Calu3 (cell line): ENCODE data around the gene CSRP2. TPM values are rescaled to one million over a fixed set of nuclear protein-coding genes. Genes with fewer than 3 reads are reported as not detected.

Experiments used
- BruUV-seq: library from RNA; stranded (reverse); fragments of 400-500 nt; replicated peaks from 2 replicates; lab custom pipeline; 2021; lab: Mats Ljungman, UMichigan
- CTCF ChIA-PET: fragments of 300-600 bp; sonication (Branson Sonifier 250); formaldehyde crosslinking; loops from one replicate; lab custom pipeline; 2022; ENCODE audit warnings: antibody characterized with exemption; lab: Charles Lee
- DNase-seq: peaks from one replicate; pipeline ENCODE4 v3.0.0; 2022
- H3K27ac Mint-ChIP-seq: one replicate; pipeline ENCODE4 v1.8.0; 2022; ENCODE audit warnings: mixed read lengths; ENCODE audit not compliant: unreplicated experiment
- H3K27me3 Mint-ChIP-seq: one replicate; pipeline ENCODE4 v1.8.0; 2022; ENCODE audit warnings: mixed read lengths; ENCODE audit not compliant: unreplicated experiment
- H3K36me3 Mint-ChIP-seq: one replicate; pipeline ENCODE4 v1.8.0; 2022; ENCODE audit warnings: mild to moderate bottlenecking, moderate library complexity, mixed read lengths; ENCODE audit not compliant: insufficient read depth, unreplicated experiment
- H3K4me1 Mint-ChIP-seq: one replicate; pipeline ENCODE4 v1.8.0; 2022; ENCODE audit warnings: mild to moderate bottlenecking, low read depth, mixed read lengths; ENCODE audit not compliant: unreplicated experiment
- H3K4me3 Mint-ChIP-seq: one replicate; pipeline ENCODE4 v1.8.0; 2022; ENCODE audit warnings: mild to moderate bottlenecking, low read depth, moderate library complexity, mixed read lengths; ENCODE audit not compliant: unreplicated experiment
- H3K9me3 Mint-ChIP-seq: one replicate; pipeline ENCODE4 v1.8.0; 2022; ENCODE audit warnings: low read depth, mixed read lengths; ENCODE audit not compliant: unreplicated experiment
- intact Hi-C: fragments of 100-400 bp; cut with micrococcal nuclease; formaldehyde crosslinking; loops from one replicate; pipeline ENCODE4 v1.10.0; 2022; ENCODE audit not compliant: unreplicated experiment
- total RNA-seq: library from RNA; stranded (reverse); gene quantifications from 2 replicates; pipeline ENCODE4 v1.2.3, GENCODE V29; 2022
- TF ChIP-seq, protein P1 (sequence below): fragments of 200-600 bp; IDR thresholded peaks from one replicate; pipeline ENCODE4 v1.8.0; 2022; ENCODE audit warnings: antibody characterized with exemption; ENCODE audit not compliant: unreplicated experiment

The CSRP2 gene
- total RNA-seq, 1 experiment from 2014 or later, result 11.7 TPM

DNA sequence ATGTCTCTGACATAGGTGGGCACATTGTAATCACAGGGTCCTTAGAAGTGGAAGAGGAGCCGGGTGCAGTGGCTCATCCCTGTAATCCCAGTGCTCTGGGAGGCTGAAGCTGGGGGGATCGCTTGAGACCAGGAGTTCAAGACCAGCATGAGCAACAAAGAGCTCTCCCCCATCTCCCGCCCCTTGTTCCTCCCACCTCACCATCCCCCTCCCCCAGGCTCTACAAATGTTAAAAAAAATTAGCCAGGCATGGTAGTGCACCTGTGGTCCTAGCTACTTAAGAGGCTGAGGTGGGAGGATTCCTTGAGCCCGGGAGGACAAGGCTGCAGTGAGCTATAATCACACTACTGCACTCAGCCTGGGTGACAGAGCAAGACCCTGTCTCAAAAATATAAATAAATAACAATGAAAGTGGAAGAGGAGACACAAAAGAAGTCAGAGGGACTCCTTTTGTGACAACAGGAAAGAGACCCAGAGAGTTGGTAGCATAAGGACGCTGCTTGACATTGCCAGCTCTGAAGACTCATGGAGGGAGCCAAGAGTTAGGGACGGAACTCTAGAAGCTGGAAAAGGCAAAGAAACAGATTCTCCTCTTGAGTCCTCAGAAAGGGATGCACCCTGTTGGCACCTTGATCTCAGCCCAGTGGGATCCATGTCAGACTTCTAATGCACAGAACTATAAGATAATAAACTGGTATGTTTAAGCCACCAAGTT, 29.6 kb upstream of the CSRP2 start:
- CTCF ChIA-PET, result no interaction called here
- no peak overlapping the region for H3K4me3 Mint-ChIP-seq
- intact Hi-C loops, result no loop called here

DNA sequence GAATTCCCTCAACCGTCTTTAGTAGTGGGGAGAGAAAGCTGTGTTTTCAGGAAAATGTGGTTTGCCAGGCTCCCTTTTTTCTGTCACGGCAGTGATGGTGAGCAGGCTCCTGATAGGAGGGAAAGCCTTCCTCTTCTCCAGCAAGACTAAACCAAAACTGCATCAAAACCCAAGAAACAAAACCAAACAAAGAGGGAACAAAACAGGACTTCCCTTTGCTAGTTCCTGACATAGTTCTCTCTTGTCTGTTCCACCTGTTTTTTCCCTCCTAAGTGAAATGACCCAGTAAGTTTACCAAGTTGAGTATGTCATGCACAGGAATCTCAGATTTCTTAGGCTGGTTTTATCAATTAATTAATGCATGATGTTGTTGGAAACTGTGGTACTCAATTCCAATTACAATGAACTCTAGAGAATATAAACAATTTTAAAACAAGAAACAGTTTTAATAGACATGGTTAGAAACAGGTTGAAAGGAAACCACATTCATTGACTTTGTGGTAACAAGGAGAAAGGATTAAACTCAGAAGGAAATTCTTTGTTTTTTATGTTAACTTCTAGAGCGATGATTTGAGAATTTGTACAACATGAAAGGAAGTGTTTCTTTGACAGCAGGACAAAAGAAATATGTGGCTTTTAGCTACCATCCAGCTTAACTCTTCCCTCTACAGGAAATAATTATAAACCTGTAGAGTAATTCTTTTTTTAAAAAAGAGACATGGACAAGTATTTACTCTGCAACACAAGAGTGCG, 23.0 kb upstream of the CSRP2 start:
- CTCF ChIA-PET, result no interaction called here
- no peaks in the 10 kb centered on the region for H3K36me3 Mint-ChIP-seq
- TF ChIP-seq, protein P1, sequence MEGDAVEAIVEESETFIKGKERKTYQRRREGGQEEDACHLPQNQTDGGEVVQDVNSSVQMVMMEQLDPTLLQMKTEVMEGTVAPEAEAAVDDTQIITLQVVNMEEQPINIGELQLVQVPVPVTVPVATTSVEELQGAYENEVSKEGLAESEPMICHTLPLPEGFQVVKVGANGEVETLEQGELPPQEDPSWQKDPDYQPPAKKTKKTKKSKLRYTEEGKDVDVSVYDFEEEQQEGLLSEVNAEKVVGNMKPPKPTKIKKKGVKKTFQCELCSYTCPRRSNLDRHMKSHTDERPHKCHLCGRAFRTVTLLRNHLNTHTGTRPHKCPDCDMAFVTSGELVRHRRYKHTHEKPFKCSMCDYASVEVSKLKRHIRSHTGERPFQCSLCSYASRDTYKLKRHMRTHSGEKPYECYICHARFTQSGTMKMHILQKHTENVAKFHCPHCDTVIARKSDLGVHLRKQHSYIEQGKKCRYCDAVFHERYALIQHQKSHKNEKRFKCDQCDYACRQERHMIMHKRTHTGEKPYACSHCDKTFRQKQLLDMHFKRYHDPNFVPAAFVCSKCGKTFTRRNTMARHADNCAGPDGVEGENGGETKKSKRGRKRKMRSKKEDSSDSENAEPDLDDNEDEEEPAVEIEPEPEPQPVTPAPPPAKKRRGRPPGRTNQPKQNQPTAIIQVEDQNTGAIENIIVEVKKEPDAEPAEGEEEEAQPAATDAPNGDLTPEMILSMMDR, result no peak
- no peak overlapping the region for H3K27ac Mint-ChIP-seq
- intact Hi-C loops, result no loop called here
- no peaks in the 10 kb centered on the region for H3K9me3 Mint-ChIP-seq
- no peak for DNase-seq
- no TSS peak for BruUV-seq
- no peak overlapping the region for H3K4me3 Mint-ChIP-seq
- no peaks in the 10 kb centered on the region for H3K4me1 Mint-ChIP-seq
- no peaks in the 10 kb centered on the region for H3K27me3 Mint-ChIP-seq

More for the DNA sequence above, 29.6 kb upstream of the CSRP2 start:
- Mint-ChIP-seq H3K9me3 (no peaks in the 10 kb centered on the region), H3K27ac (no peak overlapping the region), H3K4me1 (no peaks in the 10 kb centered on the region), H3K36me3 (no peaks in the 10 kb centered on the region), H3K27me3 (no peaks in the 10 kb centered on the region)
- DNase-seq, result no peak
- TF ChIP-seq, protein P1, result no peak
- BruUV-seq, result no TSS peak

DNA sequence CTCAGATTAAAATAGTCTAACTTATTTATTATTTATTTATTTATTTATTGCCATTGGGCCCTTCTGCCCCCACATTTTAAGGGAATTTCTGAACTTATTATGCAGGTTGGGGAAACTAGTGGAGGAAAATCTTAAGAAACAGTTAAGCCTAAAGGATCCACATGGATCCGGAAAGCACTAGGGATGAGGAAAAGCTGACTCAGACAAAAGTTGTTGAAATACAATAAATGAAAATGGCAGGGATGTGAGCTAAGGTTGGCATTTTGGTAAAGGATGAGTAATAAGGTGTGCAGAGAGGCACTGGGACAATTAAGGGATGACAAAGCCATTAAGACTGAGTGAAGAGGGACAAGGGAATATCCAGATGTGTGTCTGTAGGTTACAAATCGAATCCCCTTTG, 20.7 kb upstream of the CSRP2 start:
- intact Hi-C loops, result no loop called here
- Mint-ChIP-seq H3K27me3 (no peaks in the 10 kb centered on the region), H3K4me1 (no peaks in the 10 kb centered on the region), H3K9me3 (no peaks in the 10 kb centered on the region), H3K4me3 (no peak overlapping the region), H3K36me3 (no peaks in the 10 kb centered on the region), H3K27ac (no peak overlapping the region)
- TF ChIP-seq, protein P1, result no peak
- DNase-seq, result no peak
- no TSS peak for BruUV-seq
- CTCF ChIA-PET, result no interaction called here

DNA sequence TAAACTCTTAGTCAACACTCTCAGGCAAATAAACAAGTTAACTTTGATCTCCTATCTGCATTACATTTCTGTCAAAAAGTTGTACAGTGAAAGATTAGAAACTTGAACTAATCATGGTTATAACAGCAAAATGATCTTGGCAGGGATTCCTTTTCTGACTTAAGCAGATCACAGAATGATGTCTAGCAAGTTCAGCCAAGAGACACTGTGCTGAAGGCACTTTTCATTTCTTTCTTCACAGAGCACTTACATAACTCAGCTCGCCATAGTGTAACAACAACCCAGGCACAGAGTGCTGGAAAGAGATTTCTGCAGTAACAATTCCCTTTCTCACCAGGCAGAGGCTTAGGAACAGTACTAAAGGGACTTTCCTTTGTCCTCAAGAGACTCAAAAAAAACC, 19.6 kb upstream of the CSRP2 start:
- H3K36me3 Mint-ChIP-seq, result no peaks in the 10 kb centered on the region

More for the DNA sequence above, 19.6 kb upstream of the CSRP2 start:
- DNase-seq, result no peak
- no peaks in the 10 kb centered on the region for H3K27me3 Mint-ChIP-seq
- H3K4me3 Mint-ChIP-seq, result no peak overlapping the region
- CTCF ChIA-PET, result no interaction called here
- intact Hi-C loops, result no loop called here
- no TSS peak for BruUV-seq
- TF ChIP-seq, protein P1, result no peak
- H3K9me3 Mint-ChIP-seq, result peaks cover 2% of the 10 kb centered on the region
- no peaks in the 10 kb centered on the region for H3K4me1 Mint-ChIP-seq
- H3K27ac Mint-ChIP-seq, result no peak overlapping the region
